HepG2 (cell line): Measurements from ENCODE around the gene IL32. TPM values are rescaled to one million over a fixed set of nuclear protein-coding genes. Genes with fewer than 3 reads are reported as not detected.

ENCODE experiments used
- HNRNPK ChIP-seq: fragments of 200-400 bp; formaldehyde crosslinking; IDR thresholded peaks from 2 replicates; pipeline ENCODE4 v1.6.1; 2018; ENCODE audit warnings: low read length, low read depth, moderate library complexity, mild to moderate bottlenecking; ENCODE audit not compliant: poor library complexity, severe bottlenecking
- NFAT5 ChIP-seq: sonication (generic); formaldehyde crosslinking; IDR thresholded peaks from 2 replicates; pipeline ENCODE4 v1.4.0; 2020; ENCODE audit warnings: missing genetic modification reagents
- POLR2A ChIP-seq, 2 experiments: IDR thresholded peaks; 2 replicates each; pipeline ENCODE4 v1.6.1; 2011; ENCODE audit warnings: low read depth in 2 of 2, low read length in 2 of 2, mild to moderate bottlenecking in 1 of 2, moderate library complexity in 1 of 2; ENCODE audit not compliant: insufficient read depth in 1 of 2
- RBFOX2 ChIP-seq: fragments of 200-400 bp; formaldehyde crosslinking; IDR thresholded peaks from 2 replicates; pipeline ENCODE4 v1.6.1; 2017; ENCODE audit warnings: low read depth, mild to moderate bottlenecking, low read length
- REPIN1 ChIP-seq: sonication (generic); formaldehyde crosslinking; IDR thresholded peaks from 2 replicates; pipeline ENCODE4 v1.8.0; 2022; ENCODE audit warnings: missing genetic modification reagents, low read depth, mild to moderate bottlenecking, borderline replicate concordance
- RXRA ChIP-seq: sonication (generic); formaldehyde crosslinking; IDR thresholded peaks from 2 replicates; pipeline ENCODE4 v1.5.1; 2020; ENCODE audit warnings: missing genetic modification reagents
- TCF7L2 ChIP-seq: IDR thresholded peaks from 2 replicates; pipeline ENCODE4 v1.6.1; 2011; ENCODE audit warnings: mild to moderate bottlenecking, low read depth, low read length, moderate library complexity
- THRA ChIP-seq: sonication (generic); formaldehyde crosslinking; IDR thresholded peaks from 2 replicates; pipeline ENCODE4 v1.4.0; 2020; ENCODE audit warnings: missing genetic modification reagents, borderline replicate concordance
- USF2 ChIP-seq, 2 experiments: sonication (generic) in 1 of 2; formaldehyde crosslinking in 1 of 2; IDR thresholded peaks; 2 replicates each; pipeline versions ENCODE4 v1.5.1 to v1.6.1; 2011 to 2020; ENCODE audit warnings: borderline replicate concordance in 1 of 2, low read depth in 1 of 2, low read length in 1 of 2, mild to moderate bottlenecking in 1 of 2, missing genetic modification reagents in 1 of 2, moderate library complexity in 1 of 2
- ZFAT ChIP-seq: sonication (generic); formaldehyde crosslinking; conservative IDR thresholded peaks from 2 replicates; pipeline ENCODE4 v1.8.1; 2023; ENCODE audit warnings: missing genetic modification reagents, inconsistent platforms
- ZNF235 ChIP-seq: sonication (generic); formaldehyde crosslinking; IDR thresholded peaks from 2 replicates; pipeline ENCODE4 v1.8.1; 2023; ENCODE audit warnings: mild to moderate bottlenecking, missing genetic modification reagents, borderline replicate concordance
- ZNF33B ChIP-seq: sonication (generic); formaldehyde crosslinking; IDR thresholded peaks from 2 replicates; pipeline ENCODE4 v1.5.1; 2020; ENCODE audit warnings: mild to moderate bottlenecking, missing genetic modification reagents
- ZNF598 ChIP-seq: sonication (generic); formaldehyde crosslinking; IDR thresholded peaks from 2 replicates; pipeline ENCODE4 v1.5.1; 2020; ENCODE audit warnings: mild to moderate bottlenecking, missing genetic modification reagents, borderline replicate concordance
- ZNF772 ChIP-seq: sonication (generic); formaldehyde crosslinking; IDR thresholded peaks from 2 replicates; pipeline ENCODE4 v1.5.0; 2020; ENCODE audit warnings: mild to moderate bottlenecking, missing genetic modification reagents
- polyA plus RNA-seq, 8 experiments: library from polyadenylated mRNA; depleted of rRNA in 3 of 8; stranded (reverse) in 7 of 8; unstranded in 1 of 8; fragments of >200 nt; fragmentation: Illumina TruSeq in 4 of 8; extraction: Trizol in 4 of 8; gene quantifications; 2 replicates each; pipeline versions ENCODE4 v1.2.1 to v1.2.3, GENCODE V29; 2011 to 2016; ENCODE audit warnings: low read depth in 4 of 8, missing spikeins in 1 of 8, mixed read lengths in 1 of 8; ENCODE audit not compliant: insufficient read depth in 1 of 8
- total RNA-seq, 5 experiments: library from RNA; depleted of rRNA; stranded (reverse); fragments of >200 nt; fragmentation: Illumina TruSeq; extraction: Trizol; gene quantifications; 2 replicates each; pipeline ENCODE4 v1.2.3, GENCODE V29; 2016; ENCODE audit warnings: low read depth in 1 of 5
- TF ChIP-seq, protein P1 (sequence below): sonication (generic); formaldehyde crosslinking; IDR thresholded peaks from 2 replicates; pipeline ENCODE4 v1.5.1; 2020; ENCODE audit warnings: mild to moderate bottlenecking, missing genetic modification reagents, moderate library complexity
- TF ChIP-seq, protein P2 (sequence below): sonication (generic); formaldehyde crosslinking; conservative IDR thresholded peaks from 2 replicates; pipeline ENCODE4 v1.4.0; 2020; ENCODE audit warnings: missing genetic modification reagents

The IL32 gene
- total and polyA plus RNA-seq, 2 of the 13 experiments (the other 11 are each of a cell fraction or from before 2014, with no cell fraction given): 115 to 165 TPM

DNA sequence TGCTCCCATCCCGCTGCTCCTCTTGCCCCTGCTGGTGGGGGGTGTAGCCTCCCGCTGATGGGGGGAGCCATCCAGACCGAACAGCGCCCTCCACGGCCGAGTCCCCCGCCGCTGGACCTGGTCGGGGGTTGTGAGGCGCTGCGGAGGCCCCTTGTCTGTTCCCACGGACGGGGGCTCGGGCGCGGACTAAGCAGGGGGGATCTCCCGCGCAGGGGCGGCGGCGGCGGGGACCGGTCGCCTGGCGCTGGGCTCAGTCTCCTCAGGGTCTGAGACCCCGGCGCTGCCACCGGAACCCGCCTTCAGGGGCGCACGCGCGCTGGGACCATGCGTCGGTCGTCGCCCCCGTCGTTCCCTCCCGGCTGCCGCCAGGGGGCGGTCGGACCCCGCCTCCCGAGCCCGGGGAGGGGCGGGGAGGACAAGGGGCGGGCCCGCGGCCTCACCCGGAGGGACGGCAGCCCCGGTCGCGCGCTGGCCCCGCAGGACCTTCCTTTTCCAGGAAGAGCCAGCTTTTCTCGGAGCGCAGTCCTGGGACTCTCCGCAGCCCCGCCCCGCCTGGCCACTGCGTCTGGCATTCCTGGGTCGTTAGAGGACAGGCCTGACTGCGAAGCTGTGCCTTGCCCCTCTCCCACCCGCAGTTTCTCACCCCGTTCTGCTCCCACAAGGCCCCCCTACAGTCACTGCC lies 6.3 kb upstream of the IL32 start (continued):
- TF ChIP-seq REPIN1 (CRISPR knock-in tag) (peak; percentile 53; the same call in 1 of the 2 replicates), ZNF772 (CRISPR knock-in tag) (peak; percentile 73), ZNF598 (peak; percentile 65; the same call in 1 of the 2 replicates), THRA (peak; percentile 87), POLR2A (IDR thresholded peaks at IDR 0.05; ENCODE audit: insufficient read depth in 1 of 2, low read depth in 2 of 2, low read length in 2 of 2) (peak; percentile 34 to 84; a peak in 3 of 4 replicates), RXRA (peak; percentile 77; the same call in 1 of the 2 replicates), ZNF33B (0 out of 2 replicates have a peak, but pooled peaks have one; percentile 50), NFAT5 (no peak), TCF7L2 (no peak), ZNF235 (peak; percentile 89; the same call in 1 of the 2 replicates), USF2 (IDR thresholded peaks at IDR 0.05; ENCODE audit: low read depth, low read length) (no peak), USF2 (CRISPR knock-in tag; IDR thresholded peaks at IDR 0.05; ENCODE audit: borderline replicate concordance) (no peak), RBFOX2 (peak; percentile 71), HNRNPK (peak; percentile 70), ZFAT (CRISPR knock-in tag) (no peak)
- TF ChIP-seq, protein P1, sequence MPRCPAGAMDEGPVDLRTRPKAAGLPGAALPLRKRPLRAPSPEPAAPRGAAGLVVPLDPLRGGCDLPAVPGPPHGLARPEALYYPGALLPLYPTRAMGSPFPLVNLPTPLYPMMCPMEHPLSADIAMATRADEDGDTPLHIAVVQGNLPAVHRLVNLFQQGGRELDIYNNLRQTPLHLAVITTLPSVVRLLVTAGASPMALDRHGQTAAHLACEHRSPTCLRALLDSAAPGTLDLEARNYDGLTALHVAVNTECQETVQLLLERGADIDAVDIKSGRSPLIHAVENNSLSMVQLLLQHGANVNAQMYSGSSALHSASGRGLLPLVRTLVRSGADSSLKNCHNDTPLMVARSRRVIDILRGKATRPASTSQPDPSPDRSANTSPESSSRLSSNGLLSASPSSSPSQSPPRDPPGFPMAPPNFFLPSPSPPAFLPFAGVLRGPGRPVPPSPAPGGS (CRISPR knock-in tag): peak; percentile 52; the same call in 1 of the 2 replicates
- TF ChIP-seq, protein P2, sequence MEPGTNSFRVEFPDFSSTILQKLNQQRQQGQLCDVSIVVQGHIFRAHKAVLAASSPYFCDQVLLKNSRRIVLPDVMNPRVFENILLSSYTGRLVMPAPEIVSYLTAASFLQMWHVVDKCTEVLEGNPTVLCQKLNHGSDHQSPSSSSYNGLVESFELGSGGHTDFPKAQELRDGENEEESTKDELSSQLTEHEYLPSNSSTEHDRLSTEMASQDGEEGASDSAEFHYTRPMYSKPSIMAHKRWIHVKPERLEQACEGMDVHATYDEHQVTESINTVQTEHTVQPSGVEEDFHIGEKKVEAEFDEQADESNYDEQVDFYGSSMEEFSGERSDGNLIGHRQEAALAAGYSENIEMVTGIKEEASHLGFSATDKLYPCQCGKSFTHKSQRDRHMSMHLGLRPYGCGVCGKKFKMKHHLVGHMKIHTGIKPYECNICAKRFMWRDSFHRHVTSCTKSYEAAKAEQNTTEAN: 0 out of 2 replicates have a peak, but pooled peaks have one; percentile 16
